ENCODE data around the gene ROBO3.

ROBO3 gene

GRCh38 chr11:124872741-124873140 lies 7.5 kb downstream of the ROBO3 start:
- H3F3A ChIP-seq (ENCODE audit: insufficient read depth): no peaks in the 10 kb centered on the region
- H4K20me1 ChIP-seq (ENCODE audit: low read depth, low read length): no peaks in the 10 kb centered on the region
- no peaks in the 10 kb centered on the region for H3K79me2 ChIP-seq (ENCODE audit: insufficient read depth, low read length)
- no peak overlapping the region for H3K4me3 ChIP-seq (ENCODE audit: insufficient read depth, low read length, poor library complexity, severe bottlenecking)
- H2AFZ ChIP-seq (ENCODE audit: low read depth, low read length, severe bottlenecking): no peak overlapping the region
- TF ChIP-seq CTCF (IDR thresholded peaks at IDR 0.05; ENCODE audit: insufficient read depth, low read length, poor library complexity, severe bottlenecking) (no peak), EZH2phosphoT487 (conservative IDR thresholded peaks at IDR 0.05; ENCODE audit: low read length) (no peak)
- H3K27ac ChIP-seq (ENCODE audit: low read depth, low read length): no peak overlapping the region
- no peak overlapping the region for H3K9ac ChIP-seq (ENCODE audit: low read length)
- no peak overlapping the region for H3K4me2 ChIP-seq (ENCODE audit: low read depth, low read length, poor library complexity, severe bottlenecking)
- no peaks in the 10 kb centered on the region for H3K9me3 ChIP-seq (ENCODE audit: insufficient read depth, low read length)
- no peaks in the 10 kb centered on the region for H3K27me3 ChIP-seq (ENCODE audit: low read length)
- H3K36me3 ChIP-seq (ENCODE audit: low read length): no peaks in the 10 kb centered on the region
- H3K9me2 ChIP-seq (replicated peaks; ENCODE audit: insufficient read depth, low read length): no peaks in the 10 kb centered on the region

GRCh38 chr11:124873951-124874350 lies 8.7 kb downstream of the ROBO3 start:
- no peaks in the 10 kb centered on the region for H3F3A ChIP-seq (ENCODE audit: insufficient read depth)
- no peak overlapping the region for H2AFZ ChIP-seq (ENCODE audit: low read depth, low read length, severe bottlenecking)
- no peaks in the 10 kb centered on the region for H3K36me3 ChIP-seq (ENCODE audit: low read length)

GRCh38 chr11:124874571-124875255 lies 9.5 kb downstream of the ROBO3 start:
- Histone ChIP-seq H3K79me2 (ENCODE audit: insufficient read depth, low read length) (no peaks in the 10 kb centered on the region), H3K4me2 (ENCODE audit: low read depth, low read length, poor library complexity, severe bottlenecking) (no peak overlapping the region), H2AFZ (ENCODE audit: low read depth, low read length, severe bottlenecking) (no peak overlapping the region), H3K27ac (ENCODE audit: low read depth, low read length) (no peak overlapping the region), H3F3A (ENCODE audit: insufficient read depth) (no peaks in the 10 kb centered on the region), H3K4me3 (ENCODE audit: insufficient read depth, low read length, poor library complexity, severe bottlenecking) (no peak overlapping the region), H3K36me3 (ENCODE audit: low read length) (no peaks in the 10 kb centered on the region), H3K9me2 (replicated peaks; ENCODE audit: insufficient read depth, low read length) (no peaks in the 10 kb centered on the region), H3K27me3 (ENCODE audit: low read length) (no peaks in the 10 kb centered on the region), H3K9me3 (ENCODE audit: insufficient read depth, low read length) (no peaks in the 10 kb centered on the region), H4K20me1 (ENCODE audit: low read depth, low read length) (no peaks in the 10 kb centered on the region), H3K9ac (ENCODE audit: low read length) (no peak overlapping the region)
- TF ChIP-seq EZH2phosphoT487 (conservative IDR thresholded peaks at IDR 0.05; ENCODE audit: low read length) (no peak), CTCF (IDR thresholded peaks at IDR 0.05; ENCODE audit: insufficient read depth, low read length, poor library complexity, severe bottlenecking) (no peak)

More at GRCh38 chr11:124873951-124874350, 8.7 kb downstream of the ROBO3 start:
- no peak overlapping the region for H3K9ac ChIP-seq (ENCODE audit: low read length)
- H3K27me3 ChIP-seq (ENCODE audit: low read length): no peaks in the 10 kb centered on the region
- no peak overlapping the region for H3K4me2 ChIP-seq (ENCODE audit: low read depth, low read length, poor library complexity, severe bottlenecking)
- no peak overlapping the region for H3K4me3 ChIP-seq (ENCODE audit: insufficient read depth, low read length, poor library complexity, severe bottlenecking)
- H4K20me1 ChIP-seq (ENCODE audit: low read depth, low read length): no peaks in the 10 kb centered on the region
- no peaks in the 10 kb centered on the region for H3K9me2 ChIP-seq (replicated peaks; ENCODE audit: insufficient read depth, low read length)
- H3K79me2 ChIP-seq (ENCODE audit: insufficient read depth, low read length): no peaks in the 10 kb centered on the region
- no peak overlapping the region for H3K27ac ChIP-seq (ENCODE audit: low read depth, low read length)
- no peak for TF ChIP-seq CTCF (IDR thresholded peaks at IDR 0.05; ENCODE audit: insufficient read depth, low read length, poor library complexity, severe bottlenecking)
- no peak for TF ChIP-seq EZH2phosphoT487 (conservative IDR thresholded peaks at IDR 0.05; ENCODE audit: low read length)
- no peaks in the 10 kb centered on the region for H3K9me3 ChIP-seq (ENCODE audit: insufficient read depth, low read length)
